ENCODE measurements around the gene SURF1. TPM values are rescaled to one million over a fixed set of nuclear protein-coding genes. Genes with fewer than 3 reads are reported as not detected.
"Not testable (repeated sequence)": the region's sequence is repeated elsewhere in the genome, so short reads cannot be mapped to it uniquely, and the experiment has no call there.

Gene SURF1
- total RNA-seq, 2 experiments from 2014 or later = 40.6 to 41.9 TPM

GRCh38 chr9:133392308-133392707 is 36.0 kb upstream of the SURF1 start:
- POLR2A ChIA-PET; ATAC-seq (ENCODE audit: low read depth): not testable (repeated sequence)

GRCh38 chr9:133391449-133391848 is 35.2 kb upstream of the SURF1 start:
- ATAC-seq (ENCODE audit: low read depth); H3K27me3 Mint-ChIP-seq; H3K27ac Mint-ChIP-seq; DNase-seq; H3K4me3 Mint-ChIP-seq; POLR2A ChIA-PET; H3K36me3 Mint-ChIP-seq; H3K9me3 Mint-ChIP-seq; H3K4me1 Mint-ChIP-seq: not testable (repeated sequence)

More at GRCh38 chr9:133392308-133392707, 36.0 kb upstream of the SURF1 start:
- DNase-seq, H3K36me3 Mint-ChIP-seq, H3K27me3 Mint-ChIP-seq, H3K4me1 Mint-ChIP-seq, H3K27ac Mint-ChIP-seq, H3K4me3 Mint-ChIP-seq, H3K9me3 Mint-ChIP-seq: not testable (repeated sequence)

GRCh38 chr9:133390713-133391112 is 34.4 kb upstream of the SURF1 start:
- Mint-ChIP-seq H3K27ac (no peak overlapping the region), H3K27me3 (peaks cover 2% of the 10 kb centered on the region), H3K9me3 (no peaks in the 10 kb centered on the region), H3K4me3 (no peak overlapping the region), H3K4me1 (no peaks in the 10 kb centered on the region), H3K36me3 (no peaks in the 10 kb centered on the region)
- POLR2A ChIA-PET = no interaction called here
- DNase-seq (no peak), ATAC-seq (ENCODE audit: low read depth) (no peak)

DNA sequence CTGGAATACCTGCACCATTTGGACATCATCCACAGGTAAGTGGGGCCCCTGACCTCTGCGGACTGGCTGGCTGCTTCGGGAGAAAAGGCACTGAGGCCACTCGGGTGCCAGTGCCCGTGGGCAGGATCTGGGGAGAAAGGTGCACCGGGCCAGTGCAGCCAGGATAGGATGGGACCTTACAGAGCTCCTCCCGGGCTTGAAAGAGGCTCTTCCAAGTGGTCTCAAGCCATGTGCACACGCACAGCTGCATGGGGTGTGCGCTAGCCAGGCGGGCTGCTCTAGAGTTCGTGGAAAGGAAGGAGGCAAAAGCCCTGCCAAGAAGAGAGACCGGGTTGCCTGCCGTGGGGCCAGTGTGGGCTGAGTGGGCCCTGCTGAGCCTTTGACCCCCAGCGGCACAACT is 33.3 kb upstream of the SURF1 start:
- H3K4me3 Mint-ChIP-seq = no peak overlapping the region
- H3K27me3 Mint-ChIP-seq = peaks cover 2% of the 10 kb centered on the region
- H3K36me3 Mint-ChIP-seq = no peaks in the 10 kb centered on the region
- no peak overlapping the region for H3K27ac Mint-ChIP-seq
- no peaks in the 10 kb centered on the region for H3K9me3 Mint-ChIP-seq
- POLR2A ChIA-PET = interaction anchor here (1.2 kb wide), 1 partner anchor 11 kb away, joined by 3 read pairs; no protein-coding TSS in a partner anchor
- DNase-seq (no peak), ATAC-seq (ENCODE audit: low read depth) (no peak)
- H3K4me1 Mint-ChIP-seq = no peaks in the 10 kb centered on the region

GRCh38 chr9:133389025-133389557 is 32.8 kb upstream of the SURF1 start:
- POLR2A ChIA-PET = interaction anchor here (1.2 kb wide), 1 partner anchor 10 kb away, joined by 3 read pairs; no protein-coding TSS in a partner anchor
- Mint-ChIP-seq H3K4me1 (no peaks in the 10 kb centered on the region), H3K9me3 (no peaks in the 10 kb centered on the region), H3K27ac (no peak overlapping the region), H3K27me3 (no peaks in the 10 kb centered on the region), H3K4me3 (no peak overlapping the region), H3K36me3 (no peaks in the 10 kb centered on the region)
- DNase-seq = no peak
- no peak for ATAC-seq (ENCODE audit: low read depth)

GRCh38 chr9:133387680-133388079 is 31.4 kb upstream of the SURF1 start:
- POLR2A ChIA-PET = no interaction called here
- DNase-seq = no peak
- no peak for ATAC-seq (ENCODE audit: low read depth)
- Mint-ChIP-seq H3K27me3 (no peaks in the 10 kb centered on the region), H3K9me3 (no peaks in the 10 kb centered on the region), H3K27ac (no peak overlapping the region), H3K4me3 (no peak overlapping the region), H3K4me1 (no peaks in the 10 kb centered on the region), H3K36me3 (no peaks in the 10 kb centered on the region)

GRCh38 chr9:133386338-133386737 is 30.1 kb upstream of the SURF1 start:
- Mint-ChIP-seq H3K9me3 (no peaks in the 10 kb centered on the region), H3K36me3 (no peaks in the 10 kb centered on the region), H3K4me1 (no peaks in the 10 kb centered on the region), H3K4me3 (no peak overlapping the region), H3K27me3 (no peaks in the 10 kb centered on the region), H3K27ac (no peak overlapping the region)
- POLR2A ChIA-PET = interaction anchor here (1.0 kb wide), 1 partner anchor 11 kb away, joined by 3 read pairs; no protein-coding TSS in a partner anchor
- DNase-seq (no peak), ATAC-seq (ENCODE audit: low read depth) (no peak)

- ATAC-seq (ENCODE audit: low read depth) (no peak), DNase-seq (no peak)
- Mint-ChIP-seq H3K4me3 (no peak overlapping the region), H3K9me3 (no peaks in the 10 kb centered on the region), H3K4me1 (no peaks in the 10 kb centered on the region), H3K27me3 (no peaks in the 10 kb centered on the region), H3K36me3 (no peaks in the 10 kb centered on the region), H3K27ac (no peak overlapping the region)
- POLR2A ChIA-PET = no interaction called here
Measured at GRCh38 chr9:133385452-133385851, 29.2 kb upstream of the SURF1 start.

- POLR2A ChIA-PET = no interaction called here
- no peak for ATAC-seq (ENCODE audit: low read depth)
- Mint-ChIP-seq H3K4me1 (no peaks in the 10 kb centered on the region), H3K9me3 (no peaks in the 10 kb centered on the region), H3K36me3 (no peaks in the 10 kb centered on the region), H3K4me3 (no peak overlapping the region), H3K27ac (no peak overlapping the region), H3K27me3 (no peaks in the 10 kb centered on the region)
- DNase-seq = no peak
Measured at GRCh38 chr9:133384736-133385321, 28.5 kb upstream of the SURF1 start.

GRCh38 chr9:133383438-133383837 is 27.2 kb upstream of the SURF1 start:
- no peak for ATAC-seq (ENCODE audit: low read depth)
- no peaks in the 10 kb centered on the region for H3K9me3 Mint-ChIP-seq
- H3K27me3 Mint-ChIP-seq = no peaks in the 10 kb centered on the region
- DNase-seq = no peak
- H3K4me3 Mint-ChIP-seq = no peak overlapping the region
- no peak overlapping the region for H3K27ac Mint-ChIP-seq
- no peaks in the 10 kb centered on the region for H3K36me3 Mint-ChIP-seq
- POLR2A ChIA-PET = no interaction called here
- H3K4me1 Mint-ChIP-seq = peaks cover 6% of the 10 kb centered on the region

GRCh38 chr9:133382507-133383141 is 26.3 kb upstream of the SURF1 start:
- no peak overlapping the region for H3K27ac Mint-ChIP-seq
- no peaks in the 10 kb centered on the region for H3K27me3 Mint-ChIP-seq
- DNase-seq = no peak
- H3K36me3 Mint-ChIP-seq = no peaks in the 10 kb centered on the region
- no peak for ATAC-seq (ENCODE audit: low read depth)
- H3K9me3 Mint-ChIP-seq = no peaks in the 10 kb centered on the region
- no peak overlapping the region for H3K4me3 Mint-ChIP-seq
- H3K4me1 Mint-ChIP-seq = peaks cover 10% of the 10 kb centered on the region
- POLR2A ChIA-PET = no interaction called here

- no peaks in the 10 kb centered on the region for H3K36me3 Mint-ChIP-seq
- ATAC-seq (ENCODE audit: low read depth) = no peak
- H3K4me1 Mint-ChIP-seq = peaks cover 14% of the 10 kb centered on the region
- H3K27ac Mint-ChIP-seq = no peak overlapping the region
- no peak overlapping the region for H3K4me3 Mint-ChIP-seq
- peaks cover 3% of the 10 kb centered on the region for H3K27me3 Mint-ChIP-seq
- POLR2A ChIA-PET = interaction anchor here (0.7 kb wide), 1 partner anchor 681 kb away, joined by 4 read pairs; no protein-coding TSS in a partner anchor
- no peaks in the 10 kb centered on the region for H3K9me3 Mint-ChIP-seq
- DNase-seq = no peak
Measured at GRCh38 chr9:133380734-133381133, 24.4 kb upstream of the SURF1 start.

- Mint-ChIP-seq H3K9me3 (no peaks in the 10 kb centered on the region), H3K27ac (no peak overlapping the region)
- ATAC-seq (ENCODE audit: low read depth) = no peak
Measured at GRCh38 chr9:133379153-133380086, 23.1 kb upstream of the SURF1 start.

More at GRCh38 chr9:133379153-133380086, 23.1 kb upstream of the SURF1 start:
- Mint-ChIP-seq H3K27me3 (peaks cover 3% of the 10 kb centered on the region), H3K4me3 (no peak overlapping the region), H3K36me3 (peaks cover 6% of the 10 kb centered on the region), H3K4me1 (peaks cover 16% of the 10 kb centered on the region)
- POLR2A ChIA-PET = interaction anchor here (0.7 to 1.4 kb wide), 2 partner anchors 10 to 23 kb away, joined by 3 to 4 read pairs; partner anchors contain the start of genes SURF1 and SURF2
- no peak for DNase-seq

All from activated naive CD8-positive, alpha-beta T cell treated with anti-CD3 and anti-CD28 coated beads, Interleukin-2, amount 10 ng/mL, durations not matched to agents 7 days and 5 days (primary cell).